IMR-90 (cell line): ENCODE measurements around the gene ITFG2. TPM values are rescaled to one million over a fixed set of nuclear protein-coding genes. Genes with fewer than 3 reads are reported as not detected.

Source experiments
- ATAC-seq: fragments of 200-7000 bp; cut with Tn5 transposase; 2 replicates; pipeline ENCODE4 v1.9.1; 2020; ENCODE audit warnings: low read depth, mild to moderate bottlenecking, moderate library complexity
- BruUV-seq: library from RNA; stranded (reverse); fragments of 400-500 nt; replicated peaks from 2 replicates; lab custom pipeline; 2021; lab: Mats Ljungman, UMichigan
- CTCF ChIA-PET: fragments of 300-600 bp; formaldehyde crosslinking; extraction: SDS; loops from one replicate; lab custom pipeline; 2021; ENCODE audit warnings: antibody characterized with exemption; lab: Yijun Ruan, JAX
- POLR2A ChIA-PET: fragments of 300-600 bp; sonication (Branson Sonifier 250); formaldehyde crosslinking; loops from one replicate; lab custom pipeline; 2022; ENCODE audit warnings: antibody characterized with exemption; ENCODE audit not compliant: unreplicated experiment; lab: Charles Lee
- DNase-seq: peaks from one replicate; pipeline ENCODE4 v3.0.0; 2013
- H2AFZ ChIP-seq: replicated peaks from 2 replicates; pipeline ENCODE3; 2013; ENCODE audit warnings: low read length, mild to moderate bottlenecking; ENCODE audit not compliant: poor library complexity
- H2AK5ac ChIP-seq: 2 replicates; pipeline ENCODE4 v1.6.1; 2013; ENCODE audit warnings: low read depth, low read length, inconsistent platforms
- H2AK9ac ChIP-seq: replicated peaks from 2 replicates; pipeline ENCODE3; 2013; ENCODE audit warnings: mild to moderate bottlenecking, low read depth, low read length, moderate library complexity; ENCODE audit not compliant: poor library complexity
- H2BK120ac ChIP-seq: 2 replicates; pipeline ENCODE4 v1.6.1; 2013; ENCODE audit warnings: low read depth, low read length, inconsistent platforms
- H2BK15ac ChIP-seq: 3 replicates; pipeline ENCODE4 v1.6.1; 2013; ENCODE audit warnings: low read depth, low read length, inconsistent platforms
- H2BK20ac ChIP-seq: 2 replicates; pipeline ENCODE4 v1.6.1; 2013; ENCODE audit warnings: low read depth, mild to moderate bottlenecking, inconsistent platforms, low read length, moderate library complexity
- H2BK5ac ChIP-seq: 2 replicates; pipeline ENCODE4 v1.6.1; 2013; ENCODE audit warnings: mild to moderate bottlenecking, low read depth, low read length, inconsistent platforms; ENCODE audit not compliant: poor library complexity, severe bottlenecking
- H3K14ac ChIP-seq: replicated peaks from 2 replicates; pipeline ENCODE4 v1.6.1; 2013; ENCODE audit warnings: low read depth, low read length, inconsistent platforms
- H3K18ac ChIP-seq: 2 replicates; pipeline ENCODE4 v1.6.1; 2013; ENCODE audit warnings: low read depth, low read length, control low read depth
- H3K23ac ChIP-seq: 2 replicates; pipeline ENCODE4 v1.6.1; 2013; ENCODE audit warnings: low read depth, low read length, inconsistent platforms
- H3K27ac ChIP-seq: 2 replicates; pipeline ENCODE4 v1.5.1; 2013; ENCODE audit warnings: mild to moderate bottlenecking, control low read depth, low read length; ENCODE audit not compliant: insufficient read depth
- H3K27me3 ChIP-seq: 2 replicates; pipeline ENCODE4 v1.6.1; 2013; ENCODE audit warnings: low read length; ENCODE audit not compliant: control insufficient read depth, insufficient read depth
- H3K36me3 ChIP-seq: 2 replicates; pipeline ENCODE4 v1.6.1; 2013; ENCODE audit warnings: low read length, mixed read lengths; ENCODE audit not compliant: control insufficient read depth, insufficient read depth
- H3K4ac ChIP-seq: 2 replicates; pipeline ENCODE4 v1.6.1; 2013; ENCODE audit warnings: low read depth, low read length, inconsistent platforms
- H3K4me1 ChIP-seq: 2 replicates; pipeline ENCODE4 v1.6.1; 2013; ENCODE audit warnings: low read length, mixed read lengths; ENCODE audit not compliant: control insufficient read depth, insufficient read depth
- H3K4me2 ChIP-seq: 2 replicates; pipeline ENCODE4 v1.6.1; 2013; ENCODE audit warnings: low read depth, mild to moderate bottlenecking, control low read depth, low read length, moderate library complexity
- H3K4me3 ChIP-seq: 2 replicates; pipeline ENCODE4 v1.5.1; 2013; ENCODE audit warnings: low read depth, mild to moderate bottlenecking, control low read depth, low read length, moderate library complexity; ENCODE audit not compliant: insufficient read depth
- H3K56ac ChIP-seq: 2 replicates; pipeline ENCODE4 v1.6.1; 2013; ENCODE audit warnings: low read length, inconsistent platforms; ENCODE audit not compliant: insufficient read depth; ENCODE audit errors: extremely low read depth
- H3K79me1 ChIP-seq, 2 experiments: 2 replicates each; pipeline ENCODE4 v1.6.1; 2013; ENCODE audit warnings: low read length in 2 of 2, inconsistent platforms in 1 of 2, low read depth in 1 of 2
- H3K9ac ChIP-seq: 2 replicates; pipeline ENCODE4 v1.6.1; 2013; ENCODE audit warnings: low read depth, low read length, control low read depth
- H3K9me1 ChIP-seq: 2 replicates; pipeline ENCODE4 v1.6.1; 2013; ENCODE audit warnings: low read length, inconsistent platforms; ENCODE audit not compliant: insufficient read depth
- H3K9me3 ChIP-seq: 2 replicates; pipeline ENCODE4 v1.6.1; 2013; ENCODE audit warnings: low read length; ENCODE audit not compliant: control insufficient read depth, insufficient read depth
- H4K20me1 ChIP-seq: 2 replicates; pipeline ENCODE4 v1.6.1; 2013; ENCODE audit warnings: low read length, inconsistent platforms; ENCODE audit not compliant: insufficient read depth
- H4K5ac ChIP-seq: 2 replicates; pipeline ENCODE4 v1.6.1; 2013; ENCODE audit warnings: mild to moderate bottlenecking, low read depth, low read length, control low read depth
- H4K8ac ChIP-seq, 2 experiments: 2 replicates each; pipeline ENCODE4 v1.6.1; 2013; ENCODE audit warnings: low read depth in 2 of 2, low read length in 2 of 2, control low read depth in 1 of 2, inconsistent platforms in 1 of 2
- H4K91ac ChIP-seq: 2 replicates; pipeline ENCODE4 v1.6.1; 2013; ENCODE audit warnings: low read depth, low read length, inconsistent platforms; ENCODE audit not compliant: insufficient read depth
- CHD1 ChIP-seq: IDR thresholded peaks from 2 replicates; pipeline ENCODE4 v1.6.1; 2012; ENCODE audit warnings: low read depth, low read length, improper control_type of control experiment
- FOS ChIP-seq: fragments of 150-350 bp; IDR thresholded peaks from 2 replicates; pipeline ENCODE4 v1.6.1; 2016; ENCODE audit warnings: low read depth, low read length
- MAZ ChIP-seq: IDR thresholded peaks from 2 replicates; pipeline ENCODE4 v1.6.1; 2012; ENCODE audit warnings: low read depth, mild to moderate bottlenecking, low read length, improper control_type of control experiment, moderate library complexity, borderline replicate concordance
- RCOR1 ChIP-seq: IDR thresholded peaks from 2 replicates; pipeline ENCODE4 v1.6.1; 2012; ENCODE audit warnings: mild to moderate bottlenecking, low read length, improper control_type of control experiment; ENCODE audit not compliant: insufficient replicate concordance
- SMC3 ChIP-seq: fragments of 150-350 bp; IDR thresholded peaks from 2 replicates; pipeline ENCODE4 v1.6.1; 2016; ENCODE audit warnings: low read depth, mild to moderate bottlenecking, antibody characterized with exemption, low read length, moderate library complexity
- USF2 ChIP-seq: fragments of 150-350 bp; IDR thresholded peaks from 2 replicates; pipeline ENCODE4 v1.6.1; 2017; ENCODE audit warnings: mild to moderate bottlenecking, antibody characterized with exemption, low read length, low read depth
- WGBS, 2 experiments: methylation state at CpG; one replicate each; pipeline versions ENCODE4 v1.1.5 to v1.1.7; 2013; ENCODE audit warnings: missing lambda C conversion rate in 2 of 2; ENCODE audit not compliant: insufficient read length in 1 of 2; ENCODE audit errors: extremely low coverage in 2 of 2; 5-methylcytosine and 5-hydroxymethylcytosine counted together
- dilution Hi-C: fragments of 300-500 bp; cut with HindIII; formaldehyde crosslinking; loops from one replicate; pipeline ENCODE4 v1.14.3; 2018; ENCODE audit warnings: low sequenced_read_pairs; ENCODE audit not compliant: unreplicated experiment
- in situ Hi-C: fragments of 300-500 bp; cut with MboI; formaldehyde crosslinking; loops from 3 replicates; pipeline ENCODE4 v1.14.3; 2019; ENCODE audit warnings: low sequenced_read_pairs, inconsistent platforms, mixed read lengths
- intact Hi-C: fragments of 100-400 bp; cut with micrococcal nuclease; formaldehyde crosslinking; loops from 2 replicates; pipeline ENCODE4 v1.10.0; 2022
- polyA plus RNA-seq, 3 experiments: library from polyadenylated mRNA; depleted of rRNA; stranded (reverse); fragments of >200 nt; gene quantifications; 2 replicates each; pipeline ENCODE4 v1.2.3, GENCODE V29; 2012; ENCODE audit warnings: low replicate concordance in 1 of 3
- total RNA-seq: library from RNA; depleted of rRNA; stranded (reverse); fragments of >200 nt; gene quantifications from 2 replicates; pipeline ENCODE4 v1.2.3, GENCODE V29; 2012

The ITFG2 gene
- total and polyA plus RNA-seq, 2 of the 4 experiments (the other 2 are of a cell fraction) = 20.3 to 25.5 TPM

GRCh38 chr12:2858334-2858733 lies 45.9 kb downstream of the ITFG2 start:
- H2AK9ac ChIP-seq = peak overlapping the region; percentile 71
- no peak overlapping the region for H3K4ac ChIP-seq
- ATAC-seq (no peak), DNase-seq (no peak)
- H3K4me2 ChIP-seq = no peak overlapping the region
- H3K18ac ChIP-seq = no peak overlapping the region
- H2BK120ac ChIP-seq = no peak overlapping the region
- H3K9ac ChIP-seq = no peak overlapping the region
- H3K27ac ChIP-seq = no peak overlapping the region
- no peaks in the 10 kb centered on the region for H3K9me1 ChIP-seq
- no peak overlapping the region for H4K5ac ChIP-seq
- no peaks in the 10 kb centered on the region for H4K20me1 ChIP-seq
- POLR2A ChIA-PET = interaction anchor here (0.7 kb wide), 1 partner anchor 30 kb away, joined by 5 read pairs; no protein-coding TSS in a partner anchor
- no peak overlapping the region for H3K23ac ChIP-seq
- no peak overlapping the region for H2AFZ ChIP-seq
- no peaks in the 10 kb centered on the region for H3K4me1 ChIP-seq
- H4K91ac ChIP-seq = no peak overlapping the region
- no peak overlapping the region for H4K8ac ChIP-seq
- no TSS peak for BruUV-seq
- no peak overlapping the region for H3K4me3 ChIP-seq
- no peak overlapping the region for H2BK15ac ChIP-seq
- peaks cover 6% of the 10 kb centered on the region for H3K36me3 ChIP-seq
- TF ChIP-seq FOS = no peak
- TF ChIP-seq MAZ = no peak
- TF ChIP-seq RCOR1 = no peak
- TF ChIP-seq USF2 = no peak
- no peak for TF ChIP-seq CHD1
- TF ChIP-seq SMC3 = no peak
- CTCF ChIA-PET = no interaction called here
- dilution Hi-C loops (no loop called here), in situ Hi-C loops (loop anchor here (10.0 kb wide), 1 partner anchor 176 kb away; no protein-coding TSS in a partner anchor), intact Hi-C loops (no loop called here)
- 91% methylated on average over 2 of the region's 2 CpGs; no CpG with 5 or more reads in 1 of the 2 experiments for WGBS, 2 experiments
- no peak overlapping the region for H2BK5ac ChIP-seq
- H3K56ac ChIP-seq = no peak overlapping the region
- H2BK20ac ChIP-seq = no peak overlapping the region
- H3K27me3 ChIP-seq = no peaks in the 10 kb centered on the region
- H3K9me3 ChIP-seq = no peaks in the 10 kb centered on the region
- H3K79me1 ChIP-seq = no peaks in the 10 kb centered on the region
- no peak overlapping the region for H3K14ac ChIP-seq
- no peak overlapping the region for H2AK5ac ChIP-seq
